Astrocyte of the spinal cord (primary cell): ENCODE results near the gene MVB12B.
A peak's percentile ranks its signal among the peaks of the same experiment; 100 is the strongest.

Experiments used
- DNase-seq: peaks from one replicate; pipeline ENCODE4 v3.0.0; 2011; ENCODE audit warnings: low read depth, low spot score
- H3K4me3 ChIP-seq: 2 replicates; pipeline ENCODE4 v1.5.1; 2011; ENCODE audit warnings: low read depth, mild to moderate bottlenecking, low read length, moderate library complexity
- in situ Hi-C: cut with HindIII; loops from 2 replicates; pipeline ENCODE4 v1.10.0; 2017; ENCODE audit warnings: low sequenced_read_pairs
- TF ChIP-seq, protein P1 (sequence below): IDR thresholded peaks from 2 replicates; pipeline ENCODE4 v1.5.1; 2012; ENCODE audit warnings: low read depth, mild to moderate bottlenecking, low read length, inconsistent platforms

Gene MVB12B

DNA sequence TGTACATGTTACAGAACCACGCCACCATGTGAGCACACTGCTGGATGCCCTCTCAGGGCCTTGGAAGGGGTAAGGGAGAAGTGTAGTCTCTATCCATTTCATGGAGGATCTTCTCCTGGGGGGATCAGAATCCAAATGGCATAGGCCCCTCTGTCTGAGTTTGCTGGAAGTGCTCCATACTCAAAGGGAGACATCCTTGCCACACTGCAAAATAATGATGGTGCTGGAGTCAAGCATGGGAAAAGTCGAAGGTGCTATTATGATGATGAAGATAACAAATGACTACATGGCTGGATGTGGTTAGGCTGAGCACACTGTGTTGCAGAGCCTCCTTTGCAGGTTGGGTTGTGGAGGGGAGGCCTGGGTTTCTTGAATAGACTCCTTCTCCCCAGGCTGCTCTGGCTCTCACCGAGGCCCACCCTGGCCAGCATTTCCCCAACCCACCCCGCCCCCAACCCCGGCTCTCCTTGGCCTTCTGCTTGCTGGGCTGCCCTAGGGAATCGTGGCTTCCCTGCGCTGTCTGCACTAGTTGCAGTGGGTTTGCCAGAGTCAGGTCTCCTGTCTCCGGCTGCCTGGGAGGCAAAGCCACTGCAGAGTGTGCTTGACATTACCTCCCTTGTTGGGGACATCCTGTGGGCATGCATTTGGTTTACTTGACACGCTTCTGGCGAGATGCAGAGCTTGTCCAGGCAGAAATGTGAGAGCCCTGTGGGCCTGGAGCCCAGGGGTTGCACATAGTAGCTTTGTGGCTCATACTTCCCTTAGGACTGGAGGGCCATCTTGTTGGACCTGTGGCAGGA, 3.0 kb downstream of the MVB12B start:
- no peak overlapping the region for H3K4me3 ChIP-seq
- no peak for DNase-seq
- in situ Hi-C loops, result no loop called here
- TF ChIP-seq, protein P1, sequence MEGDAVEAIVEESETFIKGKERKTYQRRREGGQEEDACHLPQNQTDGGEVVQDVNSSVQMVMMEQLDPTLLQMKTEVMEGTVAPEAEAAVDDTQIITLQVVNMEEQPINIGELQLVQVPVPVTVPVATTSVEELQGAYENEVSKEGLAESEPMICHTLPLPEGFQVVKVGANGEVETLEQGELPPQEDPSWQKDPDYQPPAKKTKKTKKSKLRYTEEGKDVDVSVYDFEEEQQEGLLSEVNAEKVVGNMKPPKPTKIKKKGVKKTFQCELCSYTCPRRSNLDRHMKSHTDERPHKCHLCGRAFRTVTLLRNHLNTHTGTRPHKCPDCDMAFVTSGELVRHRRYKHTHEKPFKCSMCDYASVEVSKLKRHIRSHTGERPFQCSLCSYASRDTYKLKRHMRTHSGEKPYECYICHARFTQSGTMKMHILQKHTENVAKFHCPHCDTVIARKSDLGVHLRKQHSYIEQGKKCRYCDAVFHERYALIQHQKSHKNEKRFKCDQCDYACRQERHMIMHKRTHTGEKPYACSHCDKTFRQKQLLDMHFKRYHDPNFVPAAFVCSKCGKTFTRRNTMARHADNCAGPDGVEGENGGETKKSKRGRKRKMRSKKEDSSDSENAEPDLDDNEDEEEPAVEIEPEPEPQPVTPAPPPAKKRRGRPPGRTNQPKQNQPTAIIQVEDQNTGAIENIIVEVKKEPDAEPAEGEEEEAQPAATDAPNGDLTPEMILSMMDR, result no peak

DNA sequence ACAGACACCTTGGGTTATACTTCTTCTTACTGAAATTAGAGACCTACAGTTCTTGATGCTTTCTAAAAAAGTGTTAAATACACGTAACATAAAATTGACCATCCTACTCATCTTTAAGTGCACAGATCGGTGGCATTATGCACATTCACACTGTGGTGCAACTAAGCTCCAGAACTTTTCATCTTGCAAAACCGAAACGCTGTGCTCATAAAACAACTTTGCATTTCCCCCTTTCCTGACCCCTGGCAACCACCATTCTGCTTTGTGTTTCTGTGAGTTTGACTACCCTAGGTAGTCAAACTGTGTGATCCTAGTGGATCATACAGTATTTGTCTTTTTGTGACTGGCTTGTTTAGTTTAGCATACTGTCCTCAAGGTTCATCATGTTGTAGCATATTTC, 3.9 kb downstream of the MVB12B start:
- TF ChIP-seq, protein P1, result no peak
- H3K4me3 ChIP-seq, result no peak overlapping the region
- in situ Hi-C loops, result no loop called here
- DNase-seq, result no peak

DNA sequence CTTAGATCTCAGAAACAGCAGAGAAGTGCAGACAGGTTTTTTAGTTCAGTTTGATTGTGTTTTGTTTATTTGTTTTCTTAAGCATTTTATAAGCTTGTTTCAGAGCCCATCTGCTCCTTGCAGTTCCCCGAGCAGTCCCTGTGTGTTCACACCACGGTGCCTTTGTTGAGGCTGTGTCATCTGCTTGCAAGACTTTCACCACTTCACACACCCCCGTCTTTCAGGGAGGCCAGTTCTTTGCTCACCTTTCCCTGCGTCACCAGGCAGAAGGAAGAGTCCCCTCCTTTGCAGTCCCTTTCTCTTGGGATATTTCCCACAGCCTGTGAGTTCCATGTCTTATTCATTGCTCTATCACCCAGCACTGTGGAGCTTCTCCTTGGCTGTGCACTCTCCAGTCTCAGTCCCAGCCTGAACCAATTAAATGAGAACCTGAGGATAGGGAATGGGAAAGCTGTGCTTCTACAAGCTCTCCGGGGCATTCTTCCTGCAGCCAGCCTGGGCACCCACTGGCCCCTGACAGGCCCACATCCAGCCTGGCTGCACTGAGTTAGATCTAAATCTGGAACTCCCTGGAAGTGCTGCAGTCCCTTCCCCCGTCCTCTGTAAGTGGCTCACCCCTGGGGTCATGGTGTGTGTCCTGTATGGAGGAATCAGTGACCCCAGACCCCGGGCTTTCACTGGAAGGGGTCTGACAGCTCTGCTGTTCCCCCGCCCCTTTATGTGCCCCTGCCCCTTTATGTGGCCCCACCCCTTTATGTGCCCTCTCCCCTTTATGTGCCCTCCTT, 5.5 kb downstream of the MVB12B start:
- in situ Hi-C loops, result no loop called here
- TF ChIP-seq, protein P1, result no peak
- DNase-seq, result no peak
- no peak overlapping the region for H3K4me3 ChIP-seq

DNA sequence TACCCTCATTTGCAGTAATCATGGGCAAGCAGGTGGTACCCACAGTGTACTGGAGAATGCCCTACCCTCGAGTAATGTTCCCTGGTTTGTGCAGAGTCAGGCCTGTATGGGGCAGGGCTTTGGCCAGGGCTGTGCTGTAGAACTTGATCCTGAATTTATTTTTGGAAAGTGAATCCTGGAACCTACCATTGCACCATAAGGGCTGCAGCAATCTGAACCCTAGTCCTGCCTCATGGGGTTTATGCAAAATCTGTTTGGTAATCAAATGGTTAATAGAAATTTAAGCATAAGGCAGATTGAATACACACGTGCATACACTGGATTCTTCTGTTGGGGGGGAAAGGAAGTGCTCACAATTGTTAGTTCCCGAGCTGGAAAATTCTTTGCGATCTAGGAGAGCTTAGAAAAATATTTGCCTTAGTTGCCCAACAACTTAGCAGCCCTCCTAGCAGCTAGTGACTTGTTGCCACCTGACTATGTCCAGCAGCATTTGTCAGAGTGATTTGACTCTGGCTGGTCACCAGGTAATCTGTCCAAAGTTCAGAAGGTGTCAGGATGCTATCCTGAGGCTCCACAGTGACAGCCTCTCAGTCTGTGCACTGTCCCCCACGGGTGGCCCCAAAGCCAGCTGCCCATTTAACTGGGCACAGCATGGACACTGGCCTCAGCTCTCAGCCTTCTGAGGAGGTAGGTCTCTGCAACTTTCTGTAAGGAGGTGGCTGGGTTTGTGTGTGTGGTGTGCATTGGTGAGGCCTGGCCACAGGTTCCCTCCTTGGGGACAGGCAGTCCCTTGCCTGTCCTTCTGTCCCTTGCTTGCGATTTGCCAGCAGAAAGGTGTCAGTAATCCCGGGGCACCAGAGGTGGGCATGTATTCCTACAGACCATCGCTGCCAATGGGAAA, 8.3 kb downstream of the MVB12B start:
- peak; percentile 32 for DNase-seq
- H3K4me3 ChIP-seq, result no peak overlapping the region
- TF ChIP-seq, protein P1, result no peak
- in situ Hi-C loops, result no loop called here

DNA sequence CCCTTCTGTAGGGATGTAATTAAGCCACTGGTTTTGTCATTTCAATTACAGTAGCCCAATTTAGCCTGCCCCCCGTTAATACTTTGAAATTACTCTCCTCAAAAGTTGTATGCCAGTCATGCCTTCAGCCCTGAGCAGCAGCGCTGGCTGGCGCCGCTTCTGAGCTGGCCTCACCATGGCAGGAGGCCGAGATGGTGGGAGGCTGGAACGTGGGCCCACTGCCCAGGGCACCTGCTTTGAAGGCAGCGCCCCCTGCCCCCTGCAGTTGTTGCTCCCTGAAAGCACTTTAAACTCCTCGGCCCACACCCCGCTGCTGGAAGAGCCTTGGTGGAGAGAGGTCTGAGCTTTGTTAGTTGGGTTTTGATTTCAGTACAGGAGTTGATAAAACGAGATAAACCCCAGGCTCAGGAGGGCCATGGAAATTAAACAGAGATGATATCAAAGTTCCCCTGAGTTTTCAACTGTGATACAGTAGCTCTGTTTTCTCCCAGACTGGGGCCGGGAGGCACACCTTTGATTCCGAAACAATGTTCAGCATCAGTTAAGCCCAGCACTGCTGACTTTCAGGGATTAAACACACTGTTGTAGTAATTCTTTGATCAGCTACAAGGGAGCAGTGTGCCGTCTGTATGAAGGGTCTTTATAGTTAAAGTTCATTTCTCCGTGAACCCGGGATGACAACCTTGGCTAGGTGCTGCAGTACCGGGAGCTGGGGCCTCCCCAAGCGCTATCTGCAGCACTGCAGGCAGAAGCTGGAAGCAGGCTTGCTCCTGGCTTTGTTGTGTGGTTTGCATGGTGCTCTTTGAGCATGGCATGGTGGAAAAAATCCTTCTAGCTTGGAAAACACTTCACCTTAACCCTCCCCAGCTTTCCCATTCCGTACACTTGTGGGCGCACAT, 9.5 kb downstream of the MVB12B start:
- in situ Hi-C loops, result no loop called here
- no peak overlapping the region for H3K4me3 ChIP-seq
- DNase-seq, result no peak
- TF ChIP-seq, protein P1, result no peak
